H1 (cell line): ENCODE data around the gene PTBP3. TPM values are rescaled to one million over a fixed set of nuclear protein-coding genes. Genes with fewer than 3 reads are reported as not detected.
A peak's percentile ranks its signal among the peaks of the same experiment; 100 is the strongest.

Experiments
- CBX5 ChIP-seq: fragments of 300-800, 300-1000 bp; sonication (generic); IDR thresholded peaks from 2 replicates; pipeline ENCODE4 v1.7.1; 2016; ENCODE audit warnings: antibody characterized with exemption, low read length, low read depth
- CEBPB ChIP-seq: IDR thresholded peaks from 2 replicates; pipeline ENCODE4 v1.6.1; 2012; ENCODE audit warnings: low read depth, low read length
- CHD7 ChIP-seq: fragments of 300-600 bp; sonication (generic); IDR thresholded peaks from 2 replicates; pipeline ENCODE4 v1.7.1; 2012; ENCODE audit warnings: low read length, moderate library complexity, mild to moderate bottlenecking, inconsistent platforms; ENCODE audit not compliant: insufficient replicate concordance
- EP300 ChIP-seq, 2 experiments: IDR thresholded peaks; 1 replicate in 1 of 2; 2 replicates in 1 of 2; pipeline ENCODE4 v1.6.1; 2011 to 2012; ENCODE audit warnings: low read depth in 2 of 2, low read length in 2 of 2, mild to moderate bottlenecking in 2 of 2, borderline replicate concordance in 1 of 2, inconsistent platforms in 1 of 2, moderate library complexity in 1 of 2
- GABPA ChIP-seq: IDR thresholded peaks from 2 replicates; pipeline ENCODE4 v1.6.1; 2011; ENCODE audit warnings: mild to moderate bottlenecking, low read length, moderate library complexity, borderline replicate concordance; ENCODE audit not compliant: insufficient read depth
- KDM5A ChIP-seq: fragments of 200-600 bp; IDR thresholded peaks from 2 replicates; pipeline ENCODE4 v1.7.1; 2012; ENCODE audit warnings: mild to moderate bottlenecking, low read length, inconsistent platforms, mixed read lengths
- PHF8 ChIP-seq: fragments of 200-600 bp; sonication (generic); conservative IDR thresholded peaks from 2 replicates; pipeline ENCODE4 v1.7.1; 2012; ENCODE audit warnings: low read depth, mild to moderate bottlenecking, inconsistent platforms, low read length, moderate library complexity
- RFX5 ChIP-seq: IDR thresholded peaks from 2 replicates; pipeline ENCODE4 v1.6.1; 2011; ENCODE audit warnings: low read depth, low read length, improper control_type of control experiment, borderline replicate concordance
- RXRA ChIP-seq: IDR thresholded peaks from 2 replicates; pipeline ENCODE4 v1.6.1; 2011; ENCODE audit warnings: low read depth, mild to moderate bottlenecking, low read length, moderate library complexity; ENCODE audit not compliant: insufficient read depth
- TAF1 ChIP-seq: IDR thresholded peaks from 2 replicates; pipeline ENCODE4 v1.6.1; 2011; ENCODE audit warnings: mild to moderate bottlenecking, low read depth, low read length
- polyA plus RNA-seq, 7 experiments: library from polyadenylated mRNA; depleted of rRNA in 3 of 7; stranded (reverse) in 5 of 7; unstranded in 2 of 7; fragments of >200 nt in 5 of 7; fragments of 200-250 nt in 2 of 7; gene quantifications; 1 replicate in 5 of 7; 2 replicates in 1 of 7; 4 replicates in 1 of 7; pipeline versions ENCODE4 v1.2.1 to v1.2.3, GENCODE V29; 2011 to 2013; ENCODE audit warnings: missing spikeins in 2 of 7, mixed read lengths in 2 of 7
- total RNA-seq: library from RNA; stranded (reverse); fragmentation: NEBNext Ultra II Directional; extraction: Animal tissue kit (Norgen Biotek cat#: 25700); gene quantifications from 2 replicates; pipeline ENCODE4 v1.2.1, GENCODE V29; 2021

Gene PTBP3
- total and polyA plus RNA-seq, 2 of the 8 experiments (the other 6 are each of a cell fraction or from before 2014, with no cell fraction given), result 51.0 to 124 TPM

GRCh38 chr9:112380102-112380824 is 46.8 kb upstream of the PTBP3 start, which contains the start of gene HSDL2 (continued):
- TF ChIP-seq TAF1, result no peak
- TF ChIP-seq GABPA, result no peak
- TF ChIP-seq PHF8, result peak; percentile 22; the same call in 1 of the 2 replicates
- no peak for TF ChIP-seq EP300 (IDR thresholded peaks at IDR 0.05; ENCODE audit: borderline replicate concordance in 1 of 2, low read depth in 2 of 2, low read length in 2 of 2)
- no peak for TF ChIP-seq KDM5A
- TF ChIP-seq RXRA, result no peak
- no peak for TF ChIP-seq CBX5
- no peak for TF ChIP-seq CHD7
- no peak for TF ChIP-seq RFX5
- peak; percentile 16; the same call in 1 of the 2 replicates for TF ChIP-seq CEBPB
